ENCODE measurements around the gene ZSWIM7.
"Not testable (repeated sequence)": the region's sequence is repeated elsewhere in the genome, so short reads cannot be mapped to it uniquely, and the experiment has no call there.

The ZSWIM7 gene

GRCh38 chr17:15998031-15998562 lies 1.4 kb downstream of the ZSWIM7 start:
- no peak for DNase-seq

GRCh38 chr17:15996322-15996721 lies 3.2 kb downstream of the ZSWIM7 start:
- DNase-seq = no peak

GRCh38 chr17:15981646-15982580 lies 17.6 kb downstream of the ZSWIM7 start:
- DNase-seq = no peak

- DNase-seq = no peak
Measured at GRCh38 chr17:15981208-15981607, 18.3 kb downstream of the ZSWIM7 start.

GRCh38 chr17:15979013-15979412 lies 20.5 kb downstream of the ZSWIM7 start:
- not testable (repeated sequence) for DNase-seq

- no peak for DNase-seq
Measured at GRCh38 chr17:15978606-15979005, 20.9 kb downstream of the ZSWIM7 start.

GRCh38 chr17:15977894-15978293 lies 21.6 kb downstream of the ZSWIM7 start:
- no peak for DNase-seq

GRCh38 chr17:15973834-15974233 lies 25.7 kb downstream of the ZSWIM7 start:
- DNase-seq = no peak

- no peak for DNase-seq
Measured at GRCh38 chr17:15973016-15973415, 26.5 kb downstream of the ZSWIM7 start.

GRCh38 chr17:15972497-15972951 lies 27.0 kb downstream of the ZSWIM7 start:
- no peak for DNase-seq

GRCh38 chr17:15971882-15972281 lies 27.6 kb downstream of the ZSWIM7 start:
- no peak for DNase-seq

GRCh38 chr17:15971098-15971678 lies 28.3 kb downstream of the ZSWIM7 start:
- no peak for DNase-seq

- no peak for DNase-seq
Measured at GRCh38 chr17:15970500-15970899, 29.0 kb downstream of the ZSWIM7 start.

- DNase-seq = no peak
Measured at GRCh38 chr17:15969463-15969862, 30.0 kb downstream of the ZSWIM7 start.

GRCh38 chr17:15967706-15968399 lies 31.7 kb downstream of the ZSWIM7 start:
- no peak for DNase-seq

GRCh38 chr17:15966879-15967248 lies 32.6 kb downstream of the ZSWIM7 start:
- peak; percentile 1 for DNase-seq

- peak; percentile 23 for DNase-seq
Measured at GRCh38 chr17:15966183-15966878, 33.2 kb downstream of the ZSWIM7 start.

- DNase-seq = no peak
Measured at GRCh38 chr17:15965528-15965927, 34.0 kb downstream of the ZSWIM7 start.

- DNase-seq = no peak
Measured at GRCh38 chr17:15963670-15964110, 35.8 kb downstream of the ZSWIM7 start.

- no peak for DNase-seq
Measured at GRCh38 chr17:15958484-15958854, 41.0 kb downstream of the ZSWIM7 start.

- DNase-seq = no peak
Measured at GRCh38 chr17:15957608-15958307, 41.7 kb downstream of the ZSWIM7 start.

- no peak for DNase-seq
Measured at GRCh38 chr17:15957206-15957605, 42.3 kb downstream of the ZSWIM7 start.

All from DMS153 (cell line).